ENCODE data around the gene FKBP1C.
"Not testable (repeated sequence)": the region's sequence is repeated elsewhere in the genome, so short reads cannot be mapped to it uniquely, and the experiment has no call there.

Gene FKBP1C

DNA sequence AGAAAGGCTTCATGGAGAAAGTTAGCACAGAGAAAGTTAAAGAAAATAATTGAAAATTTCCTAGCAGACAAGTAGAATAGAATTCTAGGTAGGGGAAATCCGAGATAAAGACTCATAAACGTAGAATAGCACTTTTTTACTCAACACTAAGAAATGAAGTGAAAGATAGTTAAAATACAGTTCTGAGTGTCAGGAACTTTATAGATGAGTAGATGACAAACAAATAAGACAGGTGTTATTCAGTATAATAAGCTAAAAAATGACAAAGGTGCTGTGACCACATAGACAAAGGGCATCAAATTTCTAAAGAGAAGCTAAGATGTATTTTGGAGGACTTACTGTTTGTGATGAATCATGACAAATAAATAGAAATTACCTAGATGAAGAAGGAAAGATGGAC is 12.9 kb downstream of the FKBP1C start:
- no peak overlapping the region for H3K27ac ChIP-seq
- no peak overlapping the region for H3K9ac ChIP-seq
- H3K9me3 ChIP-seq, result peaks cover 14% of the 10 kb centered on the region
- no peaks in the 10 kb centered on the region for H4K20me1 ChIP-seq
- H3K4me2 ChIP-seq, result no peak overlapping the region
- H3K4me1 ChIP-seq, result no peaks in the 10 kb centered on the region
- no peak for TF ChIP-seq Cebpa-rat (IDR thresholded peaks at IDR 0.05)
- H3K4me3 ChIP-seq, result no peak overlapping the region
- H3K27me3 ChIP-seq, result no peaks in the 10 kb centered on the region
- H3K36me3 ChIP-seq, result no peaks in the 10 kb centered on the region

- not testable (repeated sequence) for H3K36me3 ChIP-seq, H3K4me3 ChIP-seq, H3K27ac ChIP-seq, H3K27me3 ChIP-seq, H3K9ac ChIP-seq, H4K20me1 ChIP-seq, H3K4me1 ChIP-seq, H3K4me2 ChIP-seq
- H3K9me3 ChIP-seq, result peaks cover 22% of the 10 kb centered on the region
Measured at GRCh38 chr6:63225987-63226386, 14.7 kb downstream of the FKBP1C start.

DNA sequence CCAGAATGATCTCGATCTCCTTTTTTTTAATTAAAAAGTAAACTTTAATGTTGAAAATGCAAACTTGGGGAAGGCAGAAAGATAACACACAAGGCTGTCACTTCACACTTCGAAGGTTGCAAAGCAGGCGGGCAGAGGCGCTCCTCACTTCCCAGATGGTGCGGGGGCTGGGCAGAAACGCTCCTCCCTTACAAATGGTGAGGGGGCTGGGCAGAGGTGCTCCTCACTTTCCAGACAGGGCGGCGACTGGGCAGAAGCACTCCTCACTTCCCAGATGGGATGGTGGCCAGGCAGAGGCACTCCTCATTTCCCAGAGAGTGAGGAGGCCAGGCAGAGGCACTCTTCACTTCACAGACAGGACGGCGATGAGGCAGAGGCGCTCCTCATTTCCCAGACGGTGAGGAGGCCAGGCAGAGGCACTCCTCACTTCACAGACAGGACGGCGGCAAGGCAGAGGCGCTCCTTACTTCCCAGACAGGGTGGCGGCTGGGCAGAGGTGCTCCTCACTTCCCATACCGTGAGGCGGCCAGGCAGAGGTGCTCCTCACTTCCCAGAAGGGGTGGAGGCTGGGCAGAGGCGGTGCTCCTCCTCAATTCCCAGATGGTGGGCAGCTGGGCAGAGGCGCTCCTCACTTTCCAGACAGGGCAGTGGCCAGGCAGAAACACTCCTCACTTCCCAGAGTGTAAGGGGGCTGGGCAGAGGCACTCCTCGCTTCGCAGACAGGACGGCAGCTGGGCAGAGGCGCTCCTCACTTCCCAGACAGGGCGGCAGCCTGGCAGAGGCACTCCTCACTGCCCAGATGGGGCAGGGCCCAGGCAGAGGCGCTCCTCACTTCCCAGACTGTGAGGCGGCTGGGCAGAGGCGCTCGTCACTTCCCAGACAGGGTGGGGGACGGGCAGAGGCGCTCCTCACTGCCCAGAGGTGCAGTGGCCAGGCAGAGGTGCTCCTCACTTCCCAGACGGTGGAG is 16.9 kb downstream of the FKBP1C start:
- H3K27ac ChIP-seq, H4K20me1 ChIP-seq, H3K36me3 ChIP-seq, H3K4me2 ChIP-seq, H3K4me1 ChIP-seq, H3K9ac ChIP-seq, H3K27me3 ChIP-seq, H3K4me3 ChIP-seq: not testable (repeated sequence)
- peaks cover 22% of the 10 kb centered on the region for H3K9me3 ChIP-seq

DNA sequence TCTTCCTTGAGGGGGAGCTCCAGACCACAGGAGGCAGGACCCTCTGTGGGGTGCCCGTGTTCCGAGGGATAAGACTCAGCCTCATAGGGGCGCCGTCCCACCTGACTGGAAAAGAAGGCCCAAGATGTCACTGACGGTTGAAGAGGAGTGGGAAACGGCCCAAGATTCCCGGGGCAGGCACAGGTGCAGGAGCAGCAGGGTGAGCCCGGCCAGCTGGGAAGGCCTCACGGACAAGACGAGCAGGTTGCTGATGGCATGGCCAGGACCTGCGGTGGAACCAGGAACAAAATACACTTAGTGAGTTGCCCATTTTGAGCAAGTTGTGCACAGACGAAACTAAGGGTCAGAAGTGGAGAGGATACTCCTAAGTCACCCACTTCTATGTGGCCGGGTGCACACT is 18.8 kb downstream of the FKBP1C start:
- H3K4me1 ChIP-seq, H3K4me2 ChIP-seq, H3K27ac ChIP-seq, H3K4me3 ChIP-seq, H3K9ac ChIP-seq, H4K20me1 ChIP-seq, H3K27me3 ChIP-seq, H3K36me3 ChIP-seq: not testable (repeated sequence)
- peaks cover 22% of the 10 kb centered on the region for H3K9me3 ChIP-seq

DNA sequence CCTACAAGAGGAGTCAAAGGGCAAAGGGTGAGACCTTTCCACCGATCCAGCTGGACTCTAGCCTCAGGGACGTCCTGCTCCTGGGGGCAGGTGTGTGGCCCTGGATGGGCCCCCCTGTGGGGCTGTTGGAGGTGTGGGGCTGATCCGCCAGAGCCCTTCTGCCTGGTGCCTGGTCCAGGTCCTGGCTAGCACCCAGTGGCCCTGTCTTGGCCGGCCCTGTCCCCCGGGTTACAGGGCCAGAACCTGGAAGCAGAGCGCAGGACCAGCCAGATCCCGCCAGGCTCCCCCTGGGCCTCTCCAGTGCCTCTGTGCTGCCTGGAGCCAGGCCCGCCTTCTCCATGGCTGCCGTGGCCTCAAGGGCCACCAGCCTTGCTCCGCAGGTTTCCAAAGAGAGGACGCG is 19.2 kb downstream of the FKBP1C start:
- H3K27me3 ChIP-seq, H3K36me3 ChIP-seq, H3K4me3 ChIP-seq, H3K4me1 ChIP-seq, H3K4me2 ChIP-seq, H3K27ac ChIP-seq, H3K9ac ChIP-seq, H4K20me1 ChIP-seq: not testable (repeated sequence)
- peaks cover 22% of the 10 kb centered on the region for H3K9me3 ChIP-seq

GRCh38 chr6:63236398-63236817 is 25.1 kb downstream of the FKBP1C start:
- Histone ChIP-seq H4K20me1 (no peaks in the 10 kb centered on the region), H3K4me2 (no peak overlapping the region), H3K4me1 (no peaks in the 10 kb centered on the region), H3K9ac (no peak overlapping the region), H3K9me3 (no peaks in the 10 kb centered on the region), H3K27ac (no peak overlapping the region), H3K4me3 (no peak overlapping the region), H3K27me3 (no peaks in the 10 kb centered on the region), H3K36me3 (no peaks in the 10 kb centered on the region)
- no peak for TF ChIP-seq Cebpa-rat (IDR thresholded peaks at IDR 0.05)

DNA sequence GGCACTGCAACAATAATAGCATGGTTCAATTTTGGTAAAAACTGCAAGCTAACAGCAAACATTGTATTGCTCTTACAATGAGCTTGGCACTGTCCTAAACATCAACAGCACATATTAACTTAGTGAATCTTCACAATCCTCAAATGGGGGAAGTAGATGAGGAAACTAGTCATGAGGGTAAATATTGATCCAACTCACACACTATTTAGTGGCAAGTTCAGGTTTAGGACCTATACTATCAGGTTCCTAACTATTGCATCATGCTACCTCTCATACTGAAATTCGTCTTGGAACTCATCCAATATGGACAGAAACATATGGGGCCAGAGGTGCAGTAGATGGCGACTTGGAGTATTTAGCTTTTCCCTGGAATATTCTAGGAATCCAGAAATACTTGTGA is 34.2 kb downstream of the FKBP1C start:
- H3K27ac ChIP-seq, result no peak overlapping the region
- no peaks in the 10 kb centered on the region for H3K36me3 ChIP-seq
- H3K4me3 ChIP-seq, result no peak overlapping the region
- no peak overlapping the region for H3K9ac ChIP-seq
- no peak overlapping the region for H3K4me2 ChIP-seq
- H3K4me1 ChIP-seq, result no peaks in the 10 kb centered on the region
- no peaks in the 10 kb centered on the region for H3K9me3 ChIP-seq
- H4K20me1 ChIP-seq, result no peaks in the 10 kb centered on the region
- TF ChIP-seq Cebpa-rat (IDR thresholded peaks at IDR 0.05), result no peak
- H3K27me3 ChIP-seq, result no peaks in the 10 kb centered on the region

DNA sequence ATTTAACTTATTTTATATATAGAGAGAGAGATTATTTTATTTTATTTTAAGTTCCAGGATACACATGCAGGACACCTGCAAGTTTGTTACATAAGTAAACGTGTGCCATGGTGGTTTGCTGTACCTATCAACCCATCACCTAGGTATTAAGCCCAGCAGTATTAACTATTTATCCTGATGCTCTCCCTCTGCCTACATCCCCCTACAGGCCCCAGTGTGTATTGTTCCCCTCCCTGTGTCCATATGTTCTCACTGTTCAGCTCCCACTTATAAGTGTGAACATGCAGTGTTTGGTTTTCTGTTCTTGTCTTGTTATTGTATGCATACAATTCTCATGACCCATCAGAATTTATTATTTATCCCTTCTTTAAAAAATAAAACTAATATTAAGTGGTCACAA is 34.6 kb downstream of the FKBP1C start:
- Histone ChIP-seq H3K36me3 (no peaks in the 10 kb centered on the region), H3K27me3 (no peaks in the 10 kb centered on the region), H4K20me1 (no peaks in the 10 kb centered on the region), H3K4me1 (no peaks in the 10 kb centered on the region), H3K9ac (no peak overlapping the region), H3K4me2 (no peak overlapping the region), H3K9me3 (no peaks in the 10 kb centered on the region), H3K4me3 (no peak overlapping the region), H3K27ac (no peak overlapping the region)
- TF ChIP-seq Cebpa-rat (IDR thresholded peaks at IDR 0.05), result no peak

GRCh38 chr6:63246581-63246980 is 35.3 kb downstream of the FKBP1C start:
- H3K9ac ChIP-seq, result no peak overlapping the region
- H3K4me3 ChIP-seq, result no peak overlapping the region
- H4K20me1 ChIP-seq, result no peaks in the 10 kb centered on the region
- no peak overlapping the region for H3K4me2 ChIP-seq
- no peak for TF ChIP-seq Cebpa-rat (IDR thresholded peaks at IDR 0.05)
- no peaks in the 10 kb centered on the region for H3K9me3 ChIP-seq
- no peak overlapping the region for H3K27ac ChIP-seq
- no peaks in the 10 kb centered on the region for H3K27me3 ChIP-seq
- no peaks in the 10 kb centered on the region for H3K36me3 ChIP-seq
- H3K4me1 ChIP-seq, result no peaks in the 10 kb centered on the region

DNA sequence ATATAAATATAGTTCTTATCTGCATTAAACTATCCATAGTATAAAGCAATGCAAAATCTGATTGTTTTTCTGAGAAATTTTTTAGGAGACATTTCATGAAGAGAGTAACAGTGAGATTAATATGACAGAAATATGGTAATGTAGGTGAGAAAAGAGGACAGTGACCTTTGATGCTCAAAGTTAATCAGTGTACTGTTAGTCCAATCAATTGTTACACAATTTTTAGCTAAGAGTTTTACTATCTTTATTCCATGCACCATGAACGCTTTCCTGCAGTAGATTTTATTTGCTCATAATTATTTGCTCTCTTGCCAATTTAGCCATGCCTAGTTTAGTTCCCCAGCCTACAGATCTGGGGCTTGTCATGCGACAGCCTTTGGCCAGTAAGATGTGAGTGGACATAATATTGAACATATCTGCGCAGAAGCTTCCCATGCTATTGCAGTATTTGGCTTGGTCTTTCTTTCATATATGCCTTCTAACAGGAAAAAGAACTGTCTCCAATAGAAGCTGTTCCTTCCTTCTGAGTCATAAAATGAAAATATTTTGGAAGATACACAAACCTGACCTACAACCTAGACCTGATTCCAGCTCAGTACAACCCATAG is 38.7 kb downstream of the FKBP1C start:
- H3K9me3 ChIP-seq, result no peaks in the 10 kb centered on the region
- TF ChIP-seq Cebpa-rat (IDR thresholded peaks at IDR 0.05), result no peak
- H4K20me1 ChIP-seq, result no peaks in the 10 kb centered on the region
- H3K36me3 ChIP-seq, result no peaks in the 10 kb centered on the region
- no peak overlapping the region for H3K27ac ChIP-seq
- no peak overlapping the region for H3K4me3 ChIP-seq
- H3K9ac ChIP-seq, result no peak overlapping the region
- no peaks in the 10 kb centered on the region for H3K4me1 ChIP-seq
- no peak overlapping the region for H3K4me2 ChIP-seq
- H3K27me3 ChIP-seq, result no peaks in the 10 kb centered on the region

Measured in BLaER1 (cell line).